ENCODE results near the gene CLASP1.
"Not testable (repeated sequence)": the region's sequence is repeated elsewhere in the genome, so short reads cannot be mapped to it uniquely, and the experiment has no call there.

Gene CLASP1

GRCh38 chr2:121613152-121613551 lies 36.1 kb downstream of the CLASP1 start:
- FAIRE-seq, result no peak

DNA sequence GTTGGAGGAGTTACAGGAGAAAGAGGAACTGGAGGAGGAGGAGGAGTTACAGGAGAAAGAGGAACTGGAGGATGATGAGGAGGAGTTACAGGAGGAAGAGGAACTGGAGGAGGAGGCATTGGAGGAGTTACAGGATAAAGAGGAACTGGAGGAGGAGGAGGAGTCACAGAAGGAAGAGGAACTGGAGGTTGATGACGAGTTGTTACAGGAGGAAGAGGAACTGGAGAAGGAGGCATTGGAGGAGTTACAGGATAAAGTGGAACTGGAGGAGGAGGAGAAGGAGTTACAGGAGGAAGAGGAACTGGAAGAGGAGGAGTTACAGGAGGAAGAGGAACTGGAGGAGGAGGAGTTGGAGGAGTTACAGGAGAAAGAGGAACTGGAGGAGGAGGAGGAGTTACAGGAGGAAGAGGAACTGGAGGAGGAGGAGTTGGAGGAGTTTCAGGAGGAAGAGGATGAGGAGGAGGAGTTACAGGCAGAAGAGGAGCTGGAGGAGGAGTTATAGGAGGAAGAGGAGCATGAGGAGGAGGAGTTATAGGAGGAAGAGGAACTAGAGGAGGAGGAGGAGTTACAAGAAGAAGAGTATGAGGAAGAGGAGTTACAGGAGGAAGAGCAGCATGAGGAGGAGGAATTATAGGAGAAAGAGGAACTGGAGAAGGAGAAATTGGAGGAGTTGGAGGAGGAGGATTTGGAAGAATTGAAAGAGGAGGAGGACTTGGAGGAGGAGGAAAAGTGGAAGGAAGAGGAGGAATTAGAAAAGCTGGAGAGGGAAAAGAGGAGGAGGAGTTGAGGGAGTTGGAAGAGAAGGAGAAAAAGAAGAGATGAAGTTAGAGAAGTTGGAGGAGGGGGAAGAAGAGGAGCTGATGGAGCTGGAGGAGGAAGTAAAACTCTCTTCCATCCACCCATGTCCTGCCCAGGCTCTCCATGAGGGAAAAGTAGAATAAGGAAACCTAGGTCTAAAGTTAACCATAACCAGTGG lies 37.2 kb downstream of the CLASP1 start:
- no peak for FAIRE-seq

- not testable (repeated sequence) for FAIRE-seq
These were observed 38.1 kb downstream of the CLASP1 start for GRCh38 chr2:121611048-121611649.

GRCh38 chr2:121610487-121610874 lies 38.8 kb downstream of the CLASP1 start:
- not testable (repeated sequence) for FAIRE-seq

- no peak for FAIRE-seq
These were observed 40.3 kb downstream of the CLASP1 start for GRCh38 chr2:121608967-121609366.

GRCh38 chr2:121608367-121608766 lies 40.9 kb downstream of the CLASP1 start:
- no peak for FAIRE-seq

DNA sequence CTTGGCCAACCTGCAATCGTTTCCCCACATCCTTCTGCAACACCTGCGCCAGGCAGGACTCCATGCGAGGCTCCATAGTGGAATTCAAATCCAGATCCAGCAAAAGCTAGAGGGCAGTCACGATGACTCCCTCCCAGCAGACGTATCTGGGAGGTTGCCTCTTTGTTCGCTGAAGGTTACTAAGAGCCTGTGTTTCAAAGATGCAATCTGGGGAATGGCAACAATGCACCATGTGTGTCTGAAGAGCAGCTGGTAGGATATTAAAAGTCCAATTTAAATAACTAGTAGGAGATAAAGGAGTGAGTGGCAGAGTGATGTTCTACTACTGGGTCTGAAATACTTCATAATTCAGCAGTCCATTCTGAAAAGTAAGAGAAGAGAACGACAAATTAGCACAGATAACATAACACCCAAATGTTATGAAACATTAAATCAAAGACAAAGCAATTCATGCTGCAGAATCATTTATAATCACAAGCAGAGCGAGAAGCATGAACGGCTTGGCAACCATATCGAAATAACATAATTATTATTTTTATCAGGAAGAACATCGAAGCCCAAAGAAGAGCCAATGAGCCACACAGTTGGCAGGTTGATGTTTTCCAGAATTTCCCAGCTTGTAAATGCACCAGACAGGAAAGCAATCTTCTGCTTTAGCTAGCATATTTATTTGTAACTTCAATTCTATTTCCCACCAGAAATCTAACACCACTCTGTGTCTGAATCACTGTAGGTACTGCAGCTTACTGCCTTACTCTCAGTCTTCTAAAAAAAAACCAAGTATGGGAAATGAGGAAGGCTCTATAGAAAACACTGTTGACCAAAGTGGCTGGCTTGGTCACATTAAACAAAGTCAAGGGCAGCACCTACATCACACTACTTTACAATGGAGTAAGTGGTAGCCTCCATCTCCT lies 43.2 kb downstream of the CLASP1 start:
- no peak for FAIRE-seq

DNA sequence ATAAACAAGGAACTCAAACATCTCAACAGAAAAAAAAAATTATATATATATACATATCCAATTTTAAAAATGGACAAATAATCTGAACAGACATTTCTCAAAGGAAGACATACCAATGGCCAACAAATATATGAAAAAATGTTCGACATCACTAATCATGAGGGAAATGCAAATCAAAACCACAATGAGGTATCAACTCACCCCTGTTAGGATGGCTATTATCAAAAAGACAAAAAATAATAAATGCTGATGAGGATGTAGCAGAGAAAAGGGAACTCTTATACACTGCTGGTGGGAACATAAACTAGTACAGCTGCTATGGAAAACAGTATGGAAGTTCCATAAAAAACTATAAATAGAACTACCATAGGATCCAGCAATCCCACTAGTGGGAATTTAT lies 46.1 kb downstream of the CLASP1 start:
- no peak for FAIRE-seq

DNA sequence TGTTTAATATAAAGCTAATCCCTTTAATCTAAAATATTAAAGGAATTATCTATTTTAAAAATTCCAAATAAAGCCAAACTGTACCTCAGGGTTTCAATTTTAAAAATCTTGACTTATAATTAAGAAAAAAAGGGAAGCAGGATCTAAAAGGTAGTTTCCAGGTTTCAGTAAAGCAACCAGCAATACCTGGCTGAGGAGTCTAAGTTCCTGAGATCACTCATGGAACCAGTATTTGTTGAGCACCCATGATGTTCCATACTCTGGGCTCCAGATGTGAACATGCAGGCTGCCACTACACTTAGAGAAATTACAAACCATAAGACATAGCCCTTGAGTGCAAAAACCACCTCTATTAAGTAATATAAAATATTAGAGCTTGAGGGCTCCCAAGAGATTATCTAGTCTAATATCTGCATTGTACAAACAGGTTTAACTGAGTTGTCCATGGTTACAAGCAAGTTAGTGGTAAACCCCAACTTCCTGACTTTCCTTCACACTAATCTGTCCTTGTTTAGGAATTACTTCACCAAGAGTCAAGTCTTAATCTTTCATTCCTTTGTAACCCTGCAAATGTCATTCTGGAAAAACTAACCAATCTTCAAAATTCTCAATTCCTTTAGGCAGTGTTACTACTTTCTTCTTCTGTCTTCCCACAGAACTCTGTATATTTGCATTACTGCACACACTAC lies 49.2 kb downstream of the CLASP1 start:
- no peak for FAIRE-seq

GRCh38 chr2:121598087-121598486 lies 51.2 kb downstream of the CLASP1 start:
- FAIRE-seq, result no peak

DNA sequence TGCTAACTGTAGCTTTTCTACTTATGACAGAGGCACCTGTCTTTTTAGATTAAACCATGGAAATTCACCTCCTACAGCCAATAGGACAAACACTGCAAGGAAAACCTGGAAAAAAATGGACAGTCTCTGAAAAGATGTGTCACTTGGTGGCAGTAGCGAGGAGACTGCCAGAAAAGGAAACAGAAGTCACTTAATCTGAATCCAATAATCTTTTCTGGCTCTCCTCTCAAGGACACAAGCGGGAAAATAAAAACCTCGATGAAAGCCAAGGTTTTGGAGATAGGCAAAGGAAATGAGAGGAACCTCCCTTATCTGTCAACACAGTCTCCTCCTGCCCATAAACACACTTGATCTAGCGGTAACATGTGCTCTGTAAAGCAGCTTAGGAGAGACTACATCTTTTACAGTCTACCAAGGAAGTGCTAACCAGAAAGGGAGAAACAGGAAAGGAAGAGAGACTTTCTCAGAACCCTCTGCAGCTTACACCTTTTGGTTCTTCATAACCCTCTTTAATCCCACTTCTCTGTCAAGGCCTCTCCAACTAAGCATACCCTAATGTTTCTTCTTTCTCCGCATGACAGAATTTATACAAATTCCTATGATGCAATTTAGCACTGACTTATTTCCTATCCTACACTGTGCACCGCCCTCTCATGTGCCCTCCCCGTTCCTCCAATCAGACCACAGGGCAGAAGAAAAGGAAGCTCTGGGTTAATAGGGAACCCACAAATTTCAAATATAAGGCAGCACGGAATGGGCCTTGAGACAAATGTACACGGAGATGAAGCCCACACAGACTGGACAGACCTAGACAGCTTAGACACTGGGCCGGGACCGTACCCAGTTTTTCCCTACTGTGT lies 52.8 kb downstream of the CLASP1 start:
- peak; percentile 51 for FAIRE-seq

DNA sequence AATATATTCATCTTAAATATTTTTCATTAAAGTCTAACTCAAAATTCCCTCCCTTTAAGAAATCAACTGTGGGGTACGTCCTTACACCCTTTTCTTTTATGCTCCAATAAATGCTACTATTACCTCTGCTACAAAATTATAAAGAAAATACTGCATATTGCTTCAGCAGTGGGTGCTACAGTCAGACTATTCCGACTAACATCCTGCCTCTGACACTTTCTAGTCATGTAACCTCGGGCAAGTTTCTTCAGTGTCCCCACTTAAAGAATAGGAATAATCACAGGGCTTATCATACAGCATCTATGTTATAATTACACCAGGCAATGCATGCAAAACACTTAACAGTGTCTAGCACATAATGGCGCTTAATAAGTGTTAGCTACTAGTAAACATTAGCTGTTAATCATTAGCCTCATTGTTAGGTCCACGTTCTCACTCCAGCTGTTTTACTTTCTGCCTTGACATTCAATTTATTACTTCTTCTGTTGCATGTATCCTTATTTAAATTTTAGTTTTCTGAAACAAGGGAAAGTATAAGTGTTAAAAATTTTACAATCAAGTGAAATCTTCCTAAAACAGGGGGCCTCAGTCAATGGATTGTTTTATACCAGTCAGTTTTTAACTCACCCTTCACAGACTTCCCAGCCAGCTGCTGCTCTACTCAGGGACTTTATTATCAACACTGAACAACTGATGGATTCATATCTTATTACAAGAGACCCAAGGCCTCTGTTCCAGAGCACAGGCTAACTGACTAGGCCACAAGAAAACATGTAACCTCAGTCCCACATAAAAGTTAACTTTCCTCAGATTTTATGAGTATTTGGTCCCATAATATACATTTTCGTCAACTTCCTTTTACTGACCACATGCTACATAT lies 54.0 kb downstream of the CLASP1 start:
- no peak for FAIRE-seq

DNA sequence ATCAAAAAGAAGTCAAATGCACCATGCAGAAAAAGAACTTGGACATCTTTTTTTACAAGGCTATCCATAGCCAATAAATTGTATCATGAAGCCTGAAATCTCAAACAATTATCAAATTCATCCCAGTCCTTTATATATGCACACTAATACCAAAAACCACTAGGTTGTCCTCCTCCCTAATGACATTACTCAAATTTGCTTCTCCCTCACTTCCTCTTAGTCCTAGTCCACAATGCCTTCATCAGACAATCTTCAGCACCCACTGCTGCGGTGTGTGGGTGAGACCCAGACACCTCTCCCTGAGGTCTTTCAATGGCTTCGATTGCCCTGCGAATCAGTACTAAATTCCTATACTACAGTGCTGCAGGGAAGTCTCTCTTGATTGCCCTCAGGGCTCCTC lies 58.1 kb downstream of the CLASP1 start:
- FAIRE-seq, result no peak

GRCh38 chr2:121588357-121588756 lies 60.9 kb downstream of the CLASP1 start:
- FAIRE-seq, result no peak

GRCh38 chr2:121587131-121587530 lies 62.1 kb downstream of the CLASP1 start:
- no peak for FAIRE-seq

GRCh38 chr2:121584741-121585140 lies 64.5 kb downstream of the CLASP1 start:
- FAIRE-seq, result no peak

DNA sequence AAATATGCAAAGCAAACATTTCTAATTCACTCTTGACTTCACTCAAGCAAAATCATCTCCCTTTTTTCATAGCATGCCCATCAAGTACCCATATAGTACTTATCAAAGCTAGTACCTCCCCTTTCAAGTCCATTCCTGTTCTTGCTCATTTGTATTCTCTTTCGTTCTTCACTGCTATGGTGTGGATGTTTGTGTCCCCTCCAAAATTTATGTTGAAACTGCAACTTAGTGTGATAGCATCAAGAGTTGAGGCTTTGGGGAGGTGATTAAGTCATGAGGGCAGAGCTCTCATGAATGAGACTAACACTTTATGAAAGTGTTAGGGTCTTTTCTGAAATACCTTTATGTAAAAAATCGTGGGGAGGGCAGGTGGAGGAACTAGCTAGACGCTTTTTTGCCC lies 65.7 kb downstream of the CLASP1 start:
- FAIRE-seq, result no peak

DNA sequence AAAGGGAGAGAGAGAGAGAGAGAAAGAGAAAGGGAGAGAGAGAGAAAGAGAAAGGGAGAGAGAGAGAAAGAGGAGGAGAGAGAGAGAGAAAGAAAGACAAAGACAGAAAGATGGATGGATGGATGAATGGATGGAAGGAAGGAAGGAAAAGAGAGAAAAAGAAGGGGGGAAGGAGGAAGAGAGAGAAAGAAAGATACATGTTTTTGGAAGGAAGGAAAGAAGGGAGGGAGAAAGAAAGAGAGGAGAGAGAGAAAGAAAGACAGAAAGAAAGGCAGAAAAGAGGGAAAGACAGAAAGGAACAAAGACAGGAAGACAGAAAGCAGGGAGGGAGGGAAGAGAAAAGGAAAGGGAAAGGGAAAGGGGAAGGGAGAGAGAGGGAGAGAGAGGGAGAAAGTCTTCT lies 67.0 kb downstream of the CLASP1 start:
- no peak for FAIRE-seq

- FAIRE-seq, result no peak
These were observed 70.0 kb downstream of the CLASP1 start for GRCh38 chr2:121579309-121579708.

- no peak for FAIRE-seq
These were observed 71.9 kb downstream of the CLASP1 start for GRCh38 chr2:121577381-121577780.

DNA sequence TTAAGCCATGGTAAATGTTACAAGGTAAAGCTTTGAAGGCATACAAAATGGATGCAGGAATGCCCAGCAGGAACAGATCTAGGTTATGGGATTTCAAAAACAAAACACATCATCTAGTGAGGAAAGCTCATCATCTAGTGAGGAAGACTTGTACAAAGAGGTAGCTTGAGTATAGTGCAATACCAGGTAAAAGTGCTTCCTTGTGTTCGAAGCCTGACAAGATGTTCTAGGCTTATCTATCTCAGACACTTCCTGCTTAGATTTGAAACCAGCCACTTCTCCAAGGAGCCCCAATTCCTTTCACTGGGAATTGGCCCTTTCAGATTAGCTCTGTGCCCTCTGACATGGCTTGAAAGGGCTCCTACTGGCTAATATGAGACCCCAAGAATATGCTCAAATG lies 73.0 kb downstream of the CLASP1 start:
- FAIRE-seq, result no peak
